HG02840 (cell line): Measurements from ENCODE around the gene UBP1.

Source experiments
- ATAC-seq: cut with Tn5 transposase; IDR thresholded peaks from one replicate; pipeline ENCODE4 v1.9.1; 2021; ENCODE audit warnings: mild to moderate bottlenecking, moderate library complexity, moderate number of reproducible peaks; ENCODE audit not compliant: unreplicated experiment, low FRiP score

Gene UBP1

GRCh38 chr3:33392703-33393125 lies 47.5 kb downstream of the UBP1 start:
- ATAC-seq: no peak

- ATAC-seq: no peak
These were observed 48.1 kb downstream of the UBP1 start for GRCh38 chr3:33392144-33392543.

DNA sequence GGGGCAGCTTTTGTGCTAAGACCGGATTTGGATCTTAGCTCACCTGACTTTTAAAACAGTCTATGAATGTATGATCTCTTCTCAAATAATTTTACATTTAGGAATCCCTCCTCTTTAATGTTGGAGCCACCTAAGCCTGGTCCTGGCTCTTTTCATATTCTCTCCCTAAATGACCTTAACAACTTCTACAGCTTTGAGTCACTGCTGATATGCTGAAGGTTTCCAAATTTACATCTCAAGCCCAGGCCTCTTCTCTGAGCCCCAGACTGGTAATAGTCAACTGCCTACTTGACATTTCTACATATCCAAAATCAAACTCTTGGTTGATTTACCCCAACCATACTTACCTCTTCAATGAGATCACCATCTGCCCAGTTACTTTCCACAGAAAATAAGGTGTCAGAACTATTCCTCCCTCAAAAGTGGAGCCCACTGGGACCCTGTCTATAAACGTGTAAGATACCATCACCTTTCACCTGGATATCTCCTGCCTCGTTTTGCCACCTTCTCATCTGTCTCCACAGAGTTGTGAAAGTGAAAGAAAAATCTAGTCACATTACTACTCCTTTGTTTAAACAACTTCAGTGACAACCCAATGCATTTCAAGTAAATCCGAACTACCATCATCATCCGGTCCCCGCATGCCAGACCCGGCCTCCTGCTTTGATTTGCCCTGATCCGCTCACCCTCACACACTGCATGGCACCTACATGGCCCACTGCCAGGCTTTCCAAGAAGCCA lies 48.8 kb downstream of the UBP1 start:
- no peak for ATAC-seq

DNA sequence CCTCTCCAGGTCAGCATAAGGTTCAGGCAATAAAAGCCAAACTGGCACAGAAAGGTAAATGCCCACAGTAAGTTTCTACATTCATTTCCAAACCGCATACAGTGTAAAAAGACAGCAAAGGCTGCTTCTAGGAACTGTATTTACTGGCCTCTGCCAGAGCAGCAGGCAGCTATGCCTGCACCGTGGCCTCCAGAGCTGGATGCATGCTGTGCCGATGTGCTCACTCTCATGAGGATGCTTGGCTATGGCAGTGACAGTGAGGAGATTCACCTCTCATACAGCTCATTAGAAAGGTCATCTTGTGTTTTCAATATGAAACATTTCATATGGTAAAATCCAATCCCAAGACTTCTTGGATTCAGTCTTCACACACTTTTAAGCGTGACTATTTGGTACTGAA lies 50.3 kb downstream of the UBP1 start:
- no peak for ATAC-seq

DNA sequence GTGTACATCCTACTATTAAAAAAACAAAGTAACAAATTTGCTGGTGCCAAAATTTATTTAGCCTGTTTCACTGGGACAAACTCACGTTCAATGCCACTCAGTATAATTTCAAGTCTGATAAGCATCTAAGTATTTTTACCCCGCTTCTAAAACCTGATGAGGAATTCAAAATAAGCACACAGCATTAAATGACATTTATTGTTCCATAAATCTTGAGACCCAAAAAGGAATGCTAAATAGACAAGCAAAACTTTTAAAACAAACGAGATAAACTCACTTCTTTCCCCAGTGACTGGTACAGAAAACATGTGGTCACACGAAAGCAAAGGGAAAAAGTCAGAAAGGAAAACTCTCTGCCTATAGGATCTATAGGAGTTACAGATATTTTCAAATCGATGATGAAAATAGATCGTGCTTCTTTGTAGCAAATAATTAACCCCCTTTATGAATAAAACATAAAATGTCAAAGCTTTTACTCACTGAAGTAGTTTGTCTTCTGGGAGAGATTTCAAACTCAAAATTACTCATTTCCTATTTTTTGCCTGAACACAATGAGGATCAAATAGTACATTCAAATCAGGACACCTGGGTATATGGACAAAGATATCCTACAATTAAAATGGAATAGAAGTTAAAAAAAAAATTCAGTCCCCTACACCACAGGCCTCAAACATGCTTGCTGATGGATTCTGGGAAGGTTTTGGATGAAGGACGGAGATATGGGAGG lies 51.7 kb downstream of the UBP1 start:
- ATAC-seq: no peak

GRCh38 chr3:33386631-33387030 lies 53.6 kb downstream of the UBP1 start:
- ATAC-seq: no peak

GRCh38 chr3:33385423-33385822 lies 54.8 kb downstream of the UBP1 start:
- ATAC-seq: no peak

- no peak for ATAC-seq
These were observed 56.3 kb downstream of the UBP1 start for GRCh38 chr3:33383951-33384350.

GRCh38 chr3:33380653-33381052 lies 59.6 kb downstream of the UBP1 start:
- ATAC-seq: no peak

GRCh38 chr3:33377931-33378330 lies 62.3 kb downstream of the UBP1 start:
- no peak for ATAC-seq

DNA sequence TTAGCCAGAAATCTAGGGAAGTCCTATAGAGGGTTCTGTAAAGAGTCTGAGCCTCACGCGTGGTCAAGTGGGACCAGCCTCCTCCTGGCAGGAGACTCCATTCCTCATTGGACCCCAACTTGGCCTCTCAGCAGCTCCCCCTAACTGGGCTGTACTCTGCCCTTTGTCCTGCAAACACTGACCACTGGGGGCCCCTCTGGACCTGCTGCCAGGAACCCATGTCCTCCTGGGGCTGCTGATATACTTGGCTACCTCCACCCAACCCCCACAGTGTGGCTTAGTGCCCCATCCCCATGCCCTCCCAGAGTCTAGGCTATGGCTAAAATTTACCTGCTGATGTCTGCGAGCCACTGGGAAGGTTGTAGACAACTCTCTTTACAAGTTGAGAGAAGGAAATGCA lies 62.7 kb downstream of the UBP1 start:
- ATAC-seq: no peak

- no peak for ATAC-seq
These were observed 67.1 kb downstream of the UBP1 start for GRCh38 chr3:33373082-33373437.

DNA sequence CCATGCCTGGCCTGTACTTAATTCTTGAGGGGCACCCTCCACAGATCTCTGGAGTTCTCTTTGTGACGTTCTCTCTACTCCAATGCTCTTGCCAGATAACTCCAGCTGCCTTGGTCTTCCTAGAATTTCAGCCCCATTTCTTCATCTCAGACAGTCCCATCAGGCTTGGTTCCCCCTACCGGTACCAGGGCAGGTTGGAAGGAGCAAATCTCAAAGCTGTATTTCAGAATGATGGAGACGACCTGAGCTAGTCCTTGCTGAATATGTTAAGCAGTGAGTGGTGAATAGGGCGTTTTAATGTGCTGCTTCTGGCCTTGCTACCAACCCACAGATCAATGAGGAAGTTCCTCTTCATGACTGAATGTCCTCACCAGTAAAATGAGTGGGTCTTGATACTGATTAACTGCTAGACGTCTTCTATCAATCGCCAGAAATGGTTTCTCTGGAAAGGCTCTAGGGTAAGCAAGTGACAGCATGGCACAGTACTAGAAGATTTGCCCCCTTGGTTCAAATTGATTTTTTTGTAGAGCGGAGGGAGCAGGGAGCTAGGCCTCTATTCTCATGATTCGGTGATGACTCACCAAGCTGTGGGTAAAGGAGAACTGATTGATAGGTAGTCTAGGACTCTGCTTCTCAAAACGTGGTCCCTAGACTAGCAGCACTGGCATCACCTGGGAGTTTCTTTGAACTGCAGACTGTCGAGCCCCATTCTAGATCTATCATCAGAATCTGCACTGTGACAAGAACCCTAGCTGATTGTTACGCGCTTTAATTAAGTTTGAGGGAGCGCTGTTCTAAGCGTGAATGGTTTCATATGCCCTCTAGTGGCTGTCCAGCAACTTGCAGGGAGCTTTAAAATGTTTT lies 67.8 kb downstream of the UBP1 start:
- no peak for ATAC-seq

- no peak for ATAC-seq
These were observed 75.6 kb downstream of the UBP1 start for GRCh38 chr3:33364531-33365128.

GRCh38 chr3:33364060-33364459 lies 76.1 kb downstream of the UBP1 start:
- no peak for ATAC-seq

DNA sequence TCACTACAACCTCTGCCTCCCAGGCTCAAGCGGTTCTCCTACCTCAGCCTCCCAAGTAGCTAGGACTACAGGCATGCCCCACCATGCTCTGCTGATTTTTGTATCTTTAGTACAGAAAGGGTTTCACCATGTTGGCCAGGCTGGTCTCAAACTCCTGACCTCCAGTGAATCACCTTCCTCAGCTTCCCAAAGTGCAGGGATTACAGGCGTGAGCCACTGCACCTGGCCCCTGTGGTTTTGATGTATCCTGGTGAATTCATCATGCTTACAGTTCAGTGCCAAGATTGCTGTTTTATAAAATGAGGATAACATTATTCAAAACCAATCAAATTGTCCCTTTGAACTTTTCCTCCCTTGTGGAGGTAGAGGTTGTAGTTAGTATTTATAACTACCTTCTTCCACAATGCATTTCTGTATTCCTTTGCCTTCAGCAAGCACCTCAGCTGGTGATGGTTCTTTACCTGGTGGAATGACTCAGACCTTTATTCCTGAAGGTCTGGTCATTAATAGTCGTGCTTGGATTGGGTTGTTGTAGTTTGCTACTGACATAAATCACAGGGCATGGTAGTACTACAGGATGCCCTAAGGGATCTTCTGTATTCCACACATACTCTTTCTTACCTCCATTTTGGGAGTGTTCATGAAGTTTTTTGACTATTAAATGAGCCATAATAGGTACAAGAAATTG lies 76.9 kb downstream of the UBP1 start:
- no peak for ATAC-seq

DNA sequence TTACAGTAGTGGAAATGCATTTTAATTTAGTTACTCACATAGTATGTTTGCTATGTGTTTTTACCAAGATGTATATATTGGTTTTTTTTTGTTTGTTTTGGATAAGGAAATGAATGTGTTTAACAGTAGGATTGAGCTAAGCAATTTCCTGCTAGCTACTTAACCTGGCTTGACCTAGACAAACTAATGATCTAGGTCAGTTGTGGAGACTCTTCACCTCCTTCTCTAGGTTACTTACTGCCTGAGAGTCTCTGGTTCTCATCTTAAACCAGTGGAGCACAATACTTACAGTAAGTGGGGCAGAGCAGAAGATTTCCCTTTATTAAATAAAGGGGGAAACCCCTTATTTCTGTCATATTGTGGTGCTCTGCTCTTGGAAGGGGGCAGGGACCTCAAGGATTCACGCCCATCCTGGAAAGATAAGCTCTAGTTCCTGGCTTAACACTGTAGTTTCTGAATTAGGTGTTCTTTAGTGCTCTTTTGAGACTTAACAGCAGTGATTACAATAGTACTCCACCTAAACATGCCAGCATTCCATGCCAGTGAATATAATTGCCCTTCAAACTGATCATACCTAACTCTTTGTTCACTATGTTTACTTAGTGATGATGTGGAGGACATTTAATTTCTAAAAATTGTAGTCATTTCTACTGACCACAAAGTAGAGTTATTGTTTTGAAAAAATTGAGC lies 79.9 kb downstream of the UBP1 start:
- no peak for ATAC-seq

DNA sequence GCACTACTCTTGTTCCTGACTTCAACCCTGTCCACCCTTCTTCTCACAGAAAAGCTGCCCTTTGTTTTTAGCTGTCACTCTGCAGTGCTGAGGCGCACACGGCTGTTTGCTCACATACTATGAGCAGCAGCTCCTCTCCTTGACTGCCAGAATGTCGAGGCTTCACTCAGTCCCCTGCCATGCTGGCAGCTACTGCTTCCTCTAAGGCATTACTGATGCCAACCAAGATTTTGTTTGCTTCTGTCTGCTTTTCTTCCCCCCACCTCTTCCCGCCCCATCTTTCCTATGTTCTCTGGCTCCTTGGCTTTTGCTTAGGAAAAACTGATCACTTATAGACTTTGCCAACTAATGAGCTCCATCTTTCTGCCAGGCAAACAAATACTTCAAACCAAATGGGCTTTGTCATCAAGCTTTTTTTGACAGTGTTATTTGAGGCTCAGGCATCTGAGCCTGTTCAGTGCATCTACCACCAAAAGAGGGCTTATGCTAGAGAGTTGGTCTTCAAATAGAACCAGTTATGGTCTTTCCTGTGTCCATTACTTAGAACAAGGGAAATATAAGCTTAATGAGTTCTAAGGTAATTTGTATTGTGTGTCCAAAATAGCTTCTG lies 81.9 kb downstream of the UBP1 start:
- no peak for ATAC-seq

DNA sequence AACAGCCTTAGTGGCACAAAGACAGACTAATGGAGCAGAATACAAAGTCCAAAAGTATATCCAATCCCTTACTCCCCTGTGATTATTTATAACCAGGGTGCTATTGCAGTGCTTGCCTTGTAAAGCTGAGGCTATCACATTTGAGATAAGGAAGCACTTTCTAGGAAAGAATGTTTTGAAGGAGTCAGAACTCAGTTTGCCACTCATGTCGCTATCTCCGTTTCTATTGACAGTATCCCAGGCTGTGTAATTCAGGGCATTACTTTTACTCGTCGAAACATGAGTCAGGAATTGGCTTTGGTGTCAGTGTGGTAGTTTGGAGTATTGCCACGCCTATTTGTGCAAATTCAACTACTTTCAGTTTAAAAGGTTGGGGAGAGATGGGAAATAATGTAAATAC lies 84.6 kb downstream of the UBP1 start:
- no peak for ATAC-seq
